Kidney epithelial cell (primary cell): ENCODE data around the gene PKD1. TPM values are rescaled to one million over a fixed set of nuclear protein-coding genes. Genes with fewer than 3 reads are reported as not detected.
"Not testable (repeated sequence)": the region's sequence is repeated elsewhere in the genome, so short reads cannot be mapped to it uniquely, and the experiment has no call there.

ENCODE experiments used
- DNase-seq: peaks from one replicate; pipeline ENCODE4 v3.0.0-alpha.2; 2010; ENCODE audit warnings: low read depth
- H3K27me3 ChIP-seq: 2 replicates; pipeline ENCODE4 v1.6.0; 2011; ENCODE audit warnings: low read length; ENCODE audit not compliant: control insufficient read depth, insufficient read depth
- H3K36me3 ChIP-seq: 2 replicates; pipeline ENCODE4 v1.5.1; 2011; ENCODE audit warnings: low read length; ENCODE audit not compliant: control insufficient read depth, insufficient read depth
- H3K4me3 ChIP-seq: 2 replicates; pipeline ENCODE4 v1.5.1; 2011; ENCODE audit warnings: low read depth, mild to moderate bottlenecking, control low read depth, low read length
- total RNA-seq: library from RNA; depleted of rRNA; stranded (reverse); fragments of >200 nt; gene quantifications from 2 replicates; pipeline ENCODE4 v1.2.3, GENCODE V29; 2015
- TF ChIP-seq, protein P1 (sequence below): IDR thresholded peaks from 2 replicates; pipeline ENCODE4 v1.5.1; 2011; ENCODE audit warnings: mild to moderate bottlenecking, moderate library complexity, low read length, control low read depth, inconsistent platforms; ENCODE audit not compliant: insufficient read depth, poor library complexity, severe bottlenecking

Gene PKD1
- total RNA-seq, 1 donor from 2014 or later = 85.6 TPM

DNA sequence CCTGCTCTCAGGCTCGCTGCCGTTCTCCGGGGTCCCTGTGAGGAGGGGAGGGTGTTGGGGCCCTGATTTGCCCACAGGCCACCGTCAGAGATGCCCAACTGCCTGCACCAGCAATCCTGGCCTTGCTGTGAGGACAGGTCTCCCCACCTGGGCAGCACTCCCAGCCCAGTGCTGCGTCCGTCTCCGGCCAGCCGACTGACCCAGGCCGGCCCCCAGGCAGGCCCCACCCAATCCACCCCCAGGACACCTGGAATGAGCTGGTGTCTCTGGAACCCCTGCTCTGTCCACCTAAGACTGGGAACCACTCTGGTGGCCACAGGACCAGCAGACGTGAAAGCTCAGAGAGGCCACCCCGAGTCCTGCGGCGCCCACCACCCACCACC is 20.1 kb downstream of the PKD1 start:
- H3K4me3 ChIP-seq = no peak overlapping the region
- H3K27me3 ChIP-seq = no peaks in the 10 kb centered on the region
- H3K36me3 ChIP-seq = no peaks in the 10 kb centered on the region
- TF ChIP-seq, protein P1, sequence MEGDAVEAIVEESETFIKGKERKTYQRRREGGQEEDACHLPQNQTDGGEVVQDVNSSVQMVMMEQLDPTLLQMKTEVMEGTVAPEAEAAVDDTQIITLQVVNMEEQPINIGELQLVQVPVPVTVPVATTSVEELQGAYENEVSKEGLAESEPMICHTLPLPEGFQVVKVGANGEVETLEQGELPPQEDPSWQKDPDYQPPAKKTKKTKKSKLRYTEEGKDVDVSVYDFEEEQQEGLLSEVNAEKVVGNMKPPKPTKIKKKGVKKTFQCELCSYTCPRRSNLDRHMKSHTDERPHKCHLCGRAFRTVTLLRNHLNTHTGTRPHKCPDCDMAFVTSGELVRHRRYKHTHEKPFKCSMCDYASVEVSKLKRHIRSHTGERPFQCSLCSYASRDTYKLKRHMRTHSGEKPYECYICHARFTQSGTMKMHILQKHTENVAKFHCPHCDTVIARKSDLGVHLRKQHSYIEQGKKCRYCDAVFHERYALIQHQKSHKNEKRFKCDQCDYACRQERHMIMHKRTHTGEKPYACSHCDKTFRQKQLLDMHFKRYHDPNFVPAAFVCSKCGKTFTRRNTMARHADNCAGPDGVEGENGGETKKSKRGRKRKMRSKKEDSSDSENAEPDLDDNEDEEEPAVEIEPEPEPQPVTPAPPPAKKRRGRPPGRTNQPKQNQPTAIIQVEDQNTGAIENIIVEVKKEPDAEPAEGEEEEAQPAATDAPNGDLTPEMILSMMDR = no peak
- DNase-seq = no peak

DNA sequence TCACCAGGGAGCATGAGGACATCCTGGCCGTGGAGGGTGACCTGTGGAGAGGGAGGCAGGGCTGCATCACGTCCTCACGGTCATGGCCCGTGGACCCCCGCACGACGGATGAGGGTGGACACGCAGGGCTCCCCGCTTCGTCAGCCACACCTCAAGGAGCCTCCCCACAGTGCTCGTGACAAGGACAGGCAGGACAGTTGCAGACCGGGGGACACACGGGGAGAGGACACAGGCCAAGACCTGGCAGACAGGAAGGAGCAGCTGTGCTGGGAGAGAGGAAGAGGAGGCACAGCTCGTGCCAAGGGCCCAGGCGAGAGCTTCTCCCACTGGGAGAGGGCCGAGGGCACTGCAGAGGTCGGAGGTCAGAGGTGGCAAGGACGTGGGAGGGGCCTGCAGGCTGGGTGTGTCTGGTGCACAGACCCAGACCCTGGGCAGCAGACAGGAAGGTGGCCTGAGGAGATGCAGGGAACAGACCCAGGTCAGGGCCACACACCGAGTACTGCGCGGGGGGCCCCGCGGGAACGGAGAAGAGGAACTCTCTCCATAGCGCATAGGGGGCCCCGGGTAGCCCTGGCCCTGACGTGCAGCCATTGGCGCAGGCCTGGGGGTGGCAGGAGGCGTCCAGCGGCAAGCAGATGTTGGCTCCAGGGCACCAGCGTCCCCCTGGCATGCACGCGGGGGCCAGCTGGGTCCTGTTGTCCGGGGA is 20.7 kb downstream of the PKD1 start:
- not testable (repeated sequence) for H3K36me3 ChIP-seq, H3K27me3 ChIP-seq, H3K4me3 ChIP-seq, DNase-seq

DNA sequence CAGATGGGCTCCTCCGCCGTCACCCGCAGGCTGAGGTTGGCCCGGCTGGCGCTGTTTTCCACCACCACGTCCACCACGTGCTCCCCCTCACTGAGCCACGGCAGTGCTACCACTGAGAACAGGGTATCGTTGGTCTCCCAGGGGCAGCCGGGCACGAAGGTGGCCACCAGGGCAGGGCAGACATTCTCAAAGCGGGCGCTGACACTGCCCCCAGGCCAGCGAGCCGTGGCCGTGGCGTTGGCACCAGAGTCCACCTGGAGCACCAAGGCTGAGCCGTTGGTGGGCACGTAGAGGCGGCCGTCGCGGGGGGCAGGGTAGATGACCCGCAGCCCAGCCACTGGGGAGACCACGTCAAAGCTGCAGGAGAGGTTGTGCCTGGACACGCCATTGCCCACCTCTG is 21.5 kb downstream of the PKD1 start:
- DNase-seq, H3K4me3 ChIP-seq, H3K36me3 ChIP-seq, H3K27me3 ChIP-seq: not testable (repeated sequence)

DNA sequence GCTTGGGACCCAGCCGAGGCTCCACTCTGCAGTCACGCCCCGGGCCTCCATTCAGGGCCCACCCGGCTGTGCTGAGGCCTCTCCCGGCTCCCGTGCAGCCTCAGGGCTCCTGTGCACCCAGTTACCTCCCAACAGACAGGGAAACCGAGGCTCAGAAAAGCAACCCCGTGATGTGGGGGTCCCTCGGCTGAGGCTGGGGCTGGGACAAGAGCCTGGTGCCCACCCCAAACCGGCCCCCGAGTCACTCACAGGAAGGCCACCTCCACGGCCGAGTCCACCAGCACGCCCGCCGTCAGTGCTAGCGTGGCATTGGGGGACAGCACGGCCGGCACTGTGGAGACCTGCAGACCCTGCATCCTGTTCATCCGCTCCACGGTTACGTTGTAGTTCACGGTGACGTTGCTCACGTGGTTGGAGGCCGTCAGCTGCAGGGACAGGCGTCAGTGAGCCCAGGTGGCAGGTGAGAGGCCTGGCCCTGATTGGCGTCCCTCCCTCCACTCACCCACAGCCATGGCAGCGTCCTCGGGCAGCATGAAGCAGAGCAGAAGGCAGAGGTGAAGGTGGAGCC is 23.1 kb downstream of the PKD1 start:
- not testable (repeated sequence) for H3K27me3 ChIP-seq, H3K36me3 ChIP-seq

DNA sequence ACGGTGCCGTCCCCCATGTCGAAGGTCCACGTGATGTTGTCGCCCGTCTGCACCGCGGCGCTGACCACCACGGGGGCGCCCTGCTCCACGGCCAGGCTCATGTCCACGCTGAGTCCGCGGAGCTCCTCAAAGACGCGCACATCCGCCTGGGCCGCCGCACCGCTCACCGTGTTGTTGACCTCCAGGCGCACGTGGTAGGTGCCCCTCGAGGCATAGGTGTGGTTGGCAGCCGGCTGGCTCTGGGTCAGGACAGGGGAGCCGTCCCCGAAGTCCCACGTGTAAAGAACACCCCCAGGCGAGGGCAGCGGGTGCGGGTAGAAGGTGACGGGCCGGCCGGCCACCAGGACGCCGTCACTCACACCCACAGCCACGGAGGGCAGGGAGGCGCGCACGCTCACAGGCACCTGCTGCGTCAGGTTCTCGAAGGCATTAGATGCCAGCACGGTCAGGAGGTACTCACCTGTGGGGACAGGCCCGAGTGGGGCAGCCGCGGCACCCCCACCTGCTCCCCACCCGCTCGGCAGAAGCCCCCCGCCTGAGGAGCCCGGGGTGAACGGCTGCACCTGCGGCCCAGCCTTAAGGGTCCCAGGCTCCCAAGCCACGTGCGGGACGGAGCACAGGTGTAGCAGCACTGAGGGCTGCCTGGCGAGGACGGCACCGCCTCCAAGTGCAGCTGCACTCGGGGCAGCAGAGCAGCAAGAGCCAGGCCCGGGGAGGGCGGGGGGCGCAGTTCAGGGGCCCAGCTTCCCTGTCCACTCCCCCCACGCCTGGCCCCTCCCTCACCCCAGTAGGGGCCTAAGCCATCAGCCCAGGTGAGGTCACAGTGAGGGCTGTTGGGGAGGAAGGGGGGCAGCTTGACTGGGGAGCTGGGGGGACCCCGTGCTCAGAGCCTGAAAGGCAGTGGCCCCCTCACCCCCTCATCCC is 24.0 kb downstream of the PKD1 start:
- not testable (repeated sequence) for H3K27me3 ChIP-seq, H3K36me3 ChIP-seq, DNase-seq, H3K4me3 ChIP-seq

More for the DNA sequence above, 23.1 kb downstream of the PKD1 start:
- not testable (repeated sequence) for H3K4me3 ChIP-seq, DNase-seq

DNA sequence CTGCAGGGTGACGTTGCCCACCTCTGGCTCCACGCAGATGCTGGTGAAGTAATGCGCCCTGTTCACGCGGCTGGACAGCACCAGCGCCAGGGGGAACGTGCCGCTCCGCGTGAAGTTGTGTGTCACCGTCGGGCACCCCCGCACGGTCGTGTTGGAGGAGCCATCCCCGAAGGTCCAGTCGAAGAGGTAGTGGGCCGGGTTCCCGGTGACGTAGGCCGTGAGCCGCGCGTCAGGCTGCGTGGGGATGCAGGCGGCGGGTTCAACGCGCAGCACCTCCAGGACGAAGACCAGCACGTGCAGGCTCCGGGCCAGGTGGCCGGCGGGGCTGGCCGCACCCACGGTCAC is 24.7 kb downstream of the PKD1 start:
- not testable (repeated sequence) for H3K4me3 ChIP-seq, H3K27me3 ChIP-seq, H3K36me3 ChIP-seq, DNase-seq

DNA sequence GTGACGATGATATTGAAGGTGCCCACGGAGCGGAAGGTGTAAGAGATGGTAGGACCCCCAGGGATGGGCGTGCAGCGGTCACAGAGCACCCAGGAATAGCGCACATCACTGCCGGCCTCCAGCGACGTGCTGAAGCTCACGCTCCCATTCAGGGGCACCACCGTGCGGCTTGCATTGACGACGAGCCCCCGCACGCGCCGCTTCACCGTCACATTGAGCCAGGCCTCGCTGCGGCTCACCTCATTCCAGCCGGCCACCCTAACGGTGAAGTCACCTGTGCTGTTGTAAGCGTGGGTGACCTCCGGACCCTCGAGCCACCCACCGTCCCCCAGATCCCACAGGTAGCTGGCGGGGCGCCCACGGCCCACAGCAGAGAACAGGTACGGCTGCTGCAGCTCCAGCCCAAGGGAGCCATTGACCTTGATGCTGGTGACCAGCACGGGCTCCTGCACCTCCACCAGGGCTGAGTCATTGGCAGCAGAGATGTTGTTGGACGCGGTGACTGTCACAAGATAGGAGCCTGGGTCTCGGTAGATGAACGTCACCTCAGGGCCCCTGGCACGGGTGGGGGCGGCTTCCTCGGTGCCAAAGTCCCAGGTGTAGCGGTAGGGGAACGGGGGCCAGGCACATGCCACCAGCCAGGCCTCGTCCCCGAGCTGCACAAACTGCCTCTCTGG is 25.2 kb downstream of the PKD1 start:
- H3K4me3 ChIP-seq, H3K36me3 ChIP-seq, H3K27me3 ChIP-seq, DNase-seq: not testable (repeated sequence)

DNA sequence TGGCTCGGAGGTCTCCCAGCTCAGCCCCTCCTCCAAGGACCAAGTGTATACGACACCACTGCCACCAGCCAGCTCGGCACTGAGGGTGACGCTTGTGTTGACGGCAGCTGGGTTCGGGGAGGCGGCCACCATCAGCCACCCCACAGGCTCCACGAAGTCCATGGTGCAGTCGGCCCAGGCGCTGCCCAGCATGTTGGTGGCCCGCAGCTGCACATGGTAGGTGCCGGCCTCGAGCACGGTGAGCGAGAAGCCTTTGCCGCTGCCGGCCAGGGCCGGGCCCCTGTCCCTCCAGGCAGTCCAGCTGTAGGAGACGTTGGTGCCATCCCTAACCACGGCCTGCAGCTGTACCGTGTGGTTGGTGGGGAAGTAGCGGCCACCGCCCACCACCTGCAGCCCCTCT is 25.8 kb downstream of the PKD1 start:
- not testable (repeated sequence) for H3K27me3 ChIP-seq, H3K4me3 ChIP-seq, H3K36me3 ChIP-seq, DNase-seq

DNA sequence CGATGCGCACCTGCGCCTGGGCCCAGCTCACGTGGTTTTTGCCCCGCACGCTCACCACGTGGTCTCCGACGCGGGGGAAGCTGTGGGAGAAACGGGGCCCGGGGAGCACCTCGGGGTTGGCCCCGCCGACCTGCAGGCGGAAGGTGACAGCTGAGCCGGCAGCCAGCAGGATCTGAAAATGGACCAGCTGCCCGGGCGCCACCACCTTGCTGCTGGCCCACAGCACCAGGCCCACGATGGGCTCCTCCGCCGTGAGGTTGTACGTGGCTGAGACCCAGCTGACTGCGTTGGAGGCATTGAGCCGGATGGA is 26.5 kb downstream of the PKD1 start:
- H3K36me3 ChIP-seq, H3K4me3 ChIP-seq, DNase-seq, H3K27me3 ChIP-seq: not testable (repeated sequence)

DNA sequence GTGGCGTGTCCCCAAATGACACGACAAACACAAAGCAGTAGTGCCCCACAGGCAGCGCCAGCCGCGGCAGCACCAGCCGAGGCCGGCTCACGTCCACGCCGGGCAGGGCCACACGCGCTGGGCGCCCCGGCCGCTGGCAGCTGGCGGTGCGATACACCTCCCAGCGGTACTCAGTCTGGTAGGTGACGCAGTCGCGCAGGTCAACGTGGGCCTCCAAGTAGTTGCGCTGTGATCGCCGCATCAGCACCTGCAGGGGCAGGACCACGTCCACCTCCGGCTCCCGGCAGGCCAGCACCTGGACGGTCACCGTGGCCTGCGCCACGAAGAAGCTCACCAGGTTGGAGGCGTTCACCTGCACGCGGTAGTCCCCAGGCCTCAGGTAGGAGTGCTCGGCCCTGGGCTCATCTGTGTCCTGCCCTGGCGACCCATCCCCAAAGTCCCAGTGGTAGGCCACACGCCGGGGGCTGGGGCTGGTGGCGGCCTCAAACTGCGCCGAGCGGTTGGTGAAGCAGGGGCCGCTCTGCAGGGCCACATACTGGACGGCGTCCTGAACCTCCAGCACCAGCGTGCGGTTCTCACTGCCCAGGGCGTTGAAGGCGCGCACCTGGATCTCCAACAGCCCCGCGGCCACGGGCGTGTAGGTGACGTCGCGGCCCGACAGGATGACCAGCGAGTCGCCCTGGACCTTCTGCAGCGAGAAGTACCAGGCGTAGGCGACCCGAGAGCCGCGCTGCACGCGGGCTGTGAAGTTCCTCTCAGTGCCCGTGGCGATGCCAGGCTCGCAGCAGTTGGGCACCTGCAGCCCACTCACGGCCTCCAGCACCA is 27.0 kb downstream of the PKD1 start:
- H3K4me3 ChIP-seq, H3K36me3 ChIP-seq, DNase-seq, H3K27me3 ChIP-seq: not testable (repeated sequence)

DNA sequence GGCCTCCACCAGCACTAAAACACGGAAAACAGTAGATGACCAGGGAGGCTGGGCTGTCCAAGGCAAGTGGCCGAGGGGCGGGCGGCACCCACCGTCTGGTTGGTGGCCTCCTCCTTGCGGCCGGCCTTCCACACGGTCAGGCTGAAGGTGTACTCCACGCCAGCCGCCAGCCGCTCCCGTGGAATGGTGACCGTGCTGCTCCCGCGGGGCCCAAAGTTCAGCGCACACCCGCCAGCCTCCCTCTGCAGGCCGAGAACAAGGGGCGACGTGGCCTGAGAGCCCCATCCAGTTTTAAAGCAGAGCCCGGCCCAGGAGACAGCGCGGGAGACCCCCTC is 27.9 kb downstream of the PKD1 start:
- H3K36me3 ChIP-seq, H3K27me3 ChIP-seq, DNase-seq, H3K4me3 ChIP-seq: not testable (repeated sequence)

DNA sequence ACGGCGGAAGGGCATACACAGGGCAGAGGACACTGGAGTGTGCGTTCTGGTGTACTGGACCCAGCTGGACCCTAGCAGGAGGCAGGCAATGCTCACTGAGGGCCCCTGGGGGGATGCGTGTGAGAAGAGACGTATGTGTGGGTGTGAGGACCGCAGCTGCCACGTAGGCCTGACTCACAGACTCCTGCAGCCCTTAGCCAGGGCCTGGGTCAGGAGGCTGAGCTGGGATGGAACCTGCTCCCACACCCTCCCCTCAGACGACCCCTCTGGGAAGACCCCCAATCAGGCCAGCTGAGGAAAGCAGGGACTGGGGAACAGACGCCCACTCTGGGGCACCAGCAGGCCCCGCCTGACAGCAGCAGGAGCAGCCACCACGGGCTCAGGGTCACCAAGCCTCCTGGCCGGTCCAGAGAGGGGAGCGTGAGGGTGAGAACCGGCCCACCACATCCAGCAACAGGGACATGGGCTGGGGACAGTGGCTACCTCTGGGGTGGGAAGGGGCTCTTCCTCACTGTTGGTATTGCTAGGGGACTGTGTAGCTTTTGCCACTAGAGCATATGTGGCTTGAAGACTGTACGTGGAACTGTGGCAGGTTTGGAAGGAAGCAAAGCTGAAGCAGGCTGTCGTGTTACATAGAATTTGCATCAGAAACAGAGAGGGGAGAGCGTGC is 28.4 kb downstream of the PKD1 start:
- not testable (repeated sequence) for DNase-seq, H3K36me3 ChIP-seq, H3K27me3 ChIP-seq, H3K4me3 ChIP-seq
